GM12892 (cell line): ENCODE measurements around the gene ANKRD40.

ENCODE experiments used
- POLR2A ChIP-seq: IDR thresholded peaks from 2 replicates; pipeline ENCODE4 v1.6.1; 2011; ENCODE audit warnings: low read depth, low read length, control low read depth
- POLR2AphosphoS5 ChIP-seq: IDR thresholded peaks from 2 replicates; pipeline ENCODE4 v1.6.1; 2011; ENCODE audit warnings: low read depth, low read length, control low read depth
- TAF1 ChIP-seq: IDR thresholded peaks from 2 replicates; pipeline ENCODE4 v1.6.1; 2011; ENCODE audit warnings: low read depth, mild to moderate bottlenecking, control low read depth, low read length, borderline replicate concordance

- no peak for TF ChIP-seq POLR2A
- TF ChIP-seq POLR2AphosphoS5, result no peak
- no peak for TF ChIP-seq TAF1
These were observed 35.6 kb downstream of the ANKRD40 start for GRCh38 chr17:50672071-50672470.
